GM12801 (cell line): ENCODE data around the gene MUC2.

Experiments used
- CTCF ChIP-seq: IDR thresholded peaks from one replicate; pipeline ENCODE4 v1.5.1; 2011; ENCODE audit warnings: control low read depth; ENCODE audit not compliant: insufficient read length; ENCODE audit errors: extremely low read depth

MUC2 gene

DNA sequence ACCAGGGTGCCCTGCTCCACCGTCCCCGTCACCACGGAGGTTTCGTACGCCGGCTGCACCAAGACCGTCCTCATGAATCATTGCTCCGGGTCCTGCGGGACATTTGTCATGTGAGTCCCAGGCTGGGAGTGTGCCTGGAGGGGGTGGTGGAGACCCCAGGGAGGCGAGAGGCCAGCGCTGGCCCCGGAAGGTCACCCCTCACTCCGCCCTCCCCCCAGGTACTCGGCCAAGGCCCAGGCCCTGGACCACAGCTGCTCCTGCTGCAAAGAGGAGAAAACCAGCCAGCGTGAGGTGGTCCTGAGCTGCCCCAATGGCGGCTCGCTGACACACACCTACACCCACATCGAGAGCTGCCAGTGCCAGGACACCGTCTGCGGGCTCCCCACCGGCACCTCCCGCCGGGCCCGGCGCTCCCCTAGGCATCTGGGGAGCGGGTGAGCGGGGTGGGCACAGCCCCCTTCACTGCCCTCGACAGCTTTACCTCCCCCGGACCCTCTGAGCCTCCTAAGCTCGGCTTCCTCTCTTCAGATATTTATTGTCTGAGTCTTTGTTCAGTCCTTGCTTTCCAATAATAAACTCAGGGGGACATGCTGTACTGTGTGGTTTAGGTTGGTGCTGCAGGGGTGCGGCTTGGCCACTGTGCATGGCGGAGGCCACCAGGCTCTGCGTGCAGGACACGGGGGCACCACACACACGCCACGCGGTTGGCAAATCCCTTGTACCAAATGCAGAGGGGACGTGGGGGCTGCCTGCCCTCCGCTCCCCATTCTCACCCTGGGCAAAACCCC is 35.4 kb downstream of the MUC2 start:
- TF ChIP-seq CTCF = no peak

GRCh38 chr11:1111545-1112212 is 37.0 kb downstream of the MUC2 start:
- TF ChIP-seq CTCF = no peak

GRCh38 chr11:1112351-1113191 is 37.9 kb downstream of the MUC2 start:
- no peak for TF ChIP-seq CTCF

DNA sequence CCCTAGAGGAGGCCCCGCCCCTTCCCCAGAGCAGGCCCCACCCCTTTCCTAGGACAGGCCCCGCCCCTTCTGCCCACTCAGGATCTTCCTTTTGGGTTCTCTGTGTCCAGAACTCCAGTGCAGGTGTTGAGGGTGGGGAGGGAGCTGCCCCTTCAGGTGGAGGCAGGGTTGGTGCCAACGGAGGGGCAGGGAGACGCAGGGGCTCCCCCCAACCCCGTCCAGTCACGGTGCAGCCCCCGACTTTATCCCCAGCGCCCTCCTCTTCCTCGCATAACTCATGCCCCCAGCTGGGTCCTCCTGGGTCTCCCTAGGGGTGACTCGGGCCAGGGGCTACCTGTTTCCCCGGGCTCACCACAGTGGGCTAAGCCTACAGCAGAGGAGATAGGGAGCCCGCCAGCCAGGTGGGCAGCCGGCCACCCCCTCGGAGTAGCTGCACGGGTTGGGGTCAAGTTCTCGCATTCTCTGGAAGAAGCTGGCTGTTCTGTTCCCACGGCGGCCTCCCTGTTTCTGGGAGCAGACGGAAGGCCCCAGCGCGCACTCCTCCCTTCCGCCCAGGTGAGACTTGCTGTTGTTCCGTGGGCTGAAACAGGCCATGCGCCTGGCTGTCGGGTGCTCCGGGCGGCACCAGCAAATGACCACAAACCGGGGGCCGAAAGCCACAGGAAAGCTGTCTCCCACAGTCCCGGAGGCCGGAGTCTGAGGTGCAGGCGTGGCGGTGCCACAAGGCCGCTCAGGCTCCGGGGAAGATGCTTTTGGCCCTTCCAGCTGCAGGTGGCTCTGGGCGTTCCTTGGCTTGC is 38.9 kb downstream of the MUC2 start:
- no peak for TF ChIP-seq CTCF

- TF ChIP-seq CTCF = no peak
These were observed 41.4 kb downstream of the MUC2 start for GRCh38 chr11:1116104-1116503.

GRCh38 chr11:1116666-1117390 is 42.2 kb downstream of the MUC2 start:
- no peak for TF ChIP-seq CTCF
